Kidney (tissue), 14 donors: ENCODE measurements around the gene FAM76B. TPM values are rescaled to one million over a fixed set of nuclear protein-coding genes. Genes with fewer than 3 reads are reported as not detected.

Source experiments
- DNase-seq, 5 donors: peaks; one replicate each; pipeline ENCODE4 v3.0.0-alpha.2; 2013 to 2020
- FAIRE-seq: peaks from 2 replicates; lab custom pipeline; 2012; peaks lifted over from hg19 to GRCh38; lab: Jason Lieb, UNC
- H3K27ac ChIP-seq, 2 donors: one replicate each; pipeline ENCODE4 v1.7.0; 2013; ENCODE audit warnings: low read depth in 2 of 2, low read length in 2 of 2, inconsistent platforms in 1 of 2
- H3K27me3 ChIP-seq: one replicate; pipeline ENCODE4 v1.7.1; 2013; ENCODE audit warnings: low read length, inconsistent platforms; ENCODE audit not compliant: control insufficient read depth, insufficient read depth
- H3K36me3 ChIP-seq, 3 donors: one replicate each; pipeline versions ENCODE4 v1.7.0 to v1.7.1; 2013; ENCODE audit warnings: low read length in 3 of 3, control low read depth in 1 of 3, inconsistent platforms in 1 of 3; ENCODE audit not compliant: insufficient read depth in 3 of 3, control insufficient read depth in 2 of 3
- H3K4me1 ChIP-seq, 3 donors: one replicate each; pipeline versions ENCODE4 v1.7.0 to v1.7.1; 2013; ENCODE audit warnings: low read length in 3 of 3, inconsistent platforms in 1 of 3, low read depth in 1 of 3; ENCODE audit not compliant: control insufficient read depth in 2 of 3, insufficient read depth in 2 of 3
- H3K4me3 ChIP-seq, 3 donors: one replicate each; pipeline versions ENCODE4 v1.7.0 to v1.8.1; 2013; ENCODE audit warnings: low read length in 3 of 3, control low read depth in 1 of 3, inconsistent platforms in 1 of 3
- H3K9ac ChIP-seq, 3 donors: one replicate each; pipeline versions ENCODE4 v1.7.0 to v1.7.1; 2013; ENCODE audit warnings: low read length in 3 of 3, control low read depth in 1 of 3, inconsistent platforms in 1 of 3
- H3K9me3 ChIP-seq, 3 donors: one replicate each; pipeline versions ENCODE4 v1.7.0 to v1.7.1; 2013; ENCODE audit warnings: low read length in 3 of 3, control low read depth in 1 of 3, inconsistent platforms in 1 of 3; ENCODE audit not compliant: control insufficient read depth in 2 of 3, insufficient read depth in 1 of 3
- CTCF ChIP-seq: IDR thresholded peaks from 3 replicates; pipeline ENCODE4 v1.5.1; 2012; ENCODE audit warnings: mild to moderate bottlenecking, moderate library complexity, borderline replicate concordance; ENCODE audit not compliant: insufficient read depth; ENCODE audit errors: extremely low read depth
- intact Hi-C: fragments of 100-400 bp; cut with DNase I; formaldehyde crosslinking; loops from one replicate; pipeline ENCODE4 v1.11.1; 2022
- polyA plus RNA-seq: library from polyadenylated mRNA; stranded (reverse); fragments of 350-450 nt; fragmentation: Illumina TruSeq; extraction: RNeasy Lipid Tissue Mini Kit (QIAGEN cat#74804); gene quantifications from one replicate; pipeline ENCODE4 v1.2.3, GENCODE V29; 2014; ENCODE audit warnings: low read depth, low replicate concordance; ENCODE audit not compliant: insufficient read depth
- total RNA-seq: library from RNA; stranded (reverse); fragmentation: NEBNext Ultra II Directional; extraction: Animal tissue kit (Norgen Biotek cat#: 25700); gene quantifications from one replicate; pipeline ENCODE4 v1.2.1, GENCODE V29; 2021
- donor health status: control.
- donor health status: control.
- donor health status: control.
- donor health status: control.
- donor health status: control.
- donor health status: DM: yes; HTN: yes; CAD: no.
- donor health status: Normal renal cell carcinoma (clear cell type).

The FAM76B gene
- total and polyA plus RNA-seq, 2 donors from 2014 or later: 3.9 to 26.5 TPM

GRCh38 chr11:95734009-95734572 is 55.5 kb downstream of the FAM76B start:
- no peak overlapping the region for H3K27ac ChIP-seq
- FAIRE-seq (no peak), DNase-seq (peak in 2 of 5 donors; percentile 27 to 51)
- H3K36me3 ChIP-seq: no peaks in the 10 kb centered on the region
- no peaks in the 10 kb centered on the region for H3K9me3 ChIP-seq
- TF ChIP-seq CTCF: no peak
- H3K9ac ChIP-seq: no peak overlapping the region
- no peaks in the 10 kb centered on the region for H3K27me3 ChIP-seq
- H3K4me1 ChIP-seq: no peaks in the 10 kb centered on the region
- H3K4me3 ChIP-seq: no peak overlapping the region
- intact Hi-C loops: no loop called here

DNA sequence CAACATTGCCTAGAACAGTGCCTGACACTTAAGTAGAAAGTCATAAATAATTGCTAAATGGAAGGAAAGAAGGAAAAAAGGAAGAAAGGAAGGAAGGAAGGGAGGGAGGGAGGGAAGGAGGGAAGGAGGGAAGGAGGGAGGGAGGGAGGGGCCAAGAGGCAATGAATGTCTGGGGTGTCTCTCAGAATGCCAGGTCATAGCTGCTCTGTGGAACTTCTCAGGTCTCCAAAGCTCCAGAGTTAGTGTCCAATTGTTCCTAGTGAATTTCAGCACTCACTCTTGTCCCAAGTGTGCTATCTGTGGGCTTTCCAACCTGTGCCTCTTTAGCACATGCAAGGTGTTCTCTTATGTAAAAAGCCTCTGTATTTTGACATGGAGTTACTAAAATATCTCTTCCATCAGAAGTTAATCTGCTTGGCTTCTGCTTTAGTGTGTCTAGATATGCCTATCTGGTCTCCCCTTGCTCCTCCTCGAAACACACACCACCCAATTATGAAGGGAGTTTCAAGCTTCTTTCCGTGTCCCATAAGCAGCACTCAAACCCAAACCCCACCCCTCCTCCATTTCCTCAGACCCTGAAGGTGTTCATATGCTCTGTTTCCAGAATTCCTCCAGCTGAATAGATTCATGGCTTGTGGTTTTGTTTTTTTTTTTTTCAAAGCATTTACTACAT is 56.5 kb downstream of the FAM76B start:
- no peak for FAIRE-seq
- no peak for DNase-seq
- Histone ChIP-seq H3K4me3 (no peak overlapping the region), H3K36me3 (no peaks in the 10 kb centered on the region), H3K9me3 (no peaks in the 10 kb centered on the region), H3K9ac (no peak overlapping the region), H3K27ac (no peak overlapping the region), H3K27me3 (no peaks in the 10 kb centered on the region), H3K4me1 (no peaks in the 10 kb centered on the region)
- intact Hi-C loops: no loop called here
- TF ChIP-seq CTCF: no peak

GRCh38 chr11:95729462-95729861 is 60.1 kb downstream of the FAM76B start:
- Histone ChIP-seq H3K4me3 (no peak overlapping the region), H3K27me3 (no peaks in the 10 kb centered on the region), H3K36me3 (no peaks in the 10 kb centered on the region), H3K9ac (no peak overlapping the region), H3K9me3 (no peaks in the 10 kb centered on the region), H3K4me1 (no peaks in the 10 kb centered on the region), H3K27ac (no peak overlapping the region)
- DNase-seq (no peak), FAIRE-seq (no peak)
- intact Hi-C loops: no loop called here
- TF ChIP-seq CTCF: no peak

DNA sequence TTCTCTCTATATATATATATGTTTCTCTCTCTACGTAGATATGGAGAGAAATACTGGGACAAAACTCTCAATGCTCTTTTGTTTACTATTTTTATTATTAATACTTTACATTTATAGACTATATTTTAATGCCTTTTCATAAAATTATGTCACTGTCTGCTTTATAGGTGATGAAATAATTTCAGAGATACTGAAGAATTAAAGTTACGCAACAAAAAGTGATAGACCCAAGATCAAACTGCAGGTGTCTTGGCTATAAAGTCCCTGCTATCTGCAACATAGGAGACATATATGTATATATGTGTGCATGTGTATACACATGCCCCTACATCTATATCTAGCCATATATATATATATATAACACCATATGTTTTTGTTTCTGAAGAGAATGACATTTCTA is 60.8 kb downstream of the FAM76B start:
- H3K27me3 ChIP-seq: no peaks in the 10 kb centered on the region
- FAIRE-seq (no peak), DNase-seq (no peak)
- H3K4me1 ChIP-seq: no peaks in the 10 kb centered on the region
- H3K4me3 ChIP-seq: no peak overlapping the region
- intact Hi-C loops: no loop called here
- H3K36me3 ChIP-seq: no peaks in the 10 kb centered on the region
- H3K27ac ChIP-seq: no peak overlapping the region
- no peak for TF ChIP-seq CTCF
- no peaks in the 10 kb centered on the region for H3K9me3 ChIP-seq
- H3K9ac ChIP-seq: no peak overlapping the region
